Activated T-cell treated with anti-CD3 and anti-CD28 coated beads, Interleukin-2, amount 50 U/mL, for 24 hours (primary cell): ENCODE data around the gene PLN.

Experiments used
- DNase-seq: peaks from one replicate; pipeline ENCODE4 v3.0.0-alpha.2; 2020
- H3K27ac Mint-ChIP-seq: 2 replicates; pipeline ENCODE4 v1.8.0; 2020; ENCODE audit warnings: mild to moderate bottlenecking, mixed read lengths
- H3K27me3 Mint-ChIP-seq: 2 replicates; pipeline ENCODE4 v1.8.0; 2020; ENCODE audit warnings: mixed read lengths
- H3K36me3 Mint-ChIP-seq: 2 replicates; pipeline ENCODE4 v1.8.0; 2020; ENCODE audit warnings: low read depth, mixed read lengths
- H3K4me1 Mint-ChIP-seq: 2 replicates; pipeline ENCODE4 v1.8.0; 2020; ENCODE audit warnings: low read depth, mixed read lengths
- H3K4me3 Mint-ChIP-seq: 2 replicates; pipeline ENCODE4 v1.8.0; 2020; ENCODE audit warnings: mild to moderate bottlenecking, moderate library complexity, mixed read lengths
- H3K9me3 Mint-ChIP-seq: 2 replicates; pipeline ENCODE4 v1.8.0; 2020; ENCODE audit warnings: mixed read lengths

Gene PLN

GRCh38 chr6:118524686-118525085 lies 23.4 kb upstream of the PLN start:
- Mint-ChIP-seq H3K27me3 (no peaks in the 10 kb centered on the region), H3K4me1 (peaks cover 41% of the 10 kb centered on the region), H3K36me3 (peaks cover 47% of the 10 kb centered on the region), H3K27ac (no peak overlapping the region), H3K4me3 (no peak overlapping the region), H3K9me3 (no peaks in the 10 kb centered on the region)
- DNase-seq = no peak

GRCh38 chr6:118525913-118526780 lies 21.9 kb upstream of the PLN start:
- Mint-ChIP-seq H3K36me3 (peaks cover 44% of the 10 kb centered on the region), H3K27ac (no peak overlapping the region), H3K4me3 (no peak overlapping the region), H3K9me3 (no peaks in the 10 kb centered on the region), H3K4me1 (peaks cover 47% of the 10 kb centered on the region), H3K27me3 (no peaks in the 10 kb centered on the region)
- DNase-seq = no peak

GRCh38 chr6:118528129-118528528 lies 20.0 kb upstream of the PLN start:
- peaks cover 51% of the 10 kb centered on the region for H3K4me1 Mint-ChIP-seq
- no peak overlapping the region for H3K4me3 Mint-ChIP-seq
- no peak for DNase-seq
- peaks cover 38% of the 10 kb centered on the region for H3K36me3 Mint-ChIP-seq
- no peaks in the 10 kb centered on the region for H3K9me3 Mint-ChIP-seq
- H3K27ac Mint-ChIP-seq = no peak overlapping the region
- no peaks in the 10 kb centered on the region for H3K27me3 Mint-ChIP-seq

DNA sequence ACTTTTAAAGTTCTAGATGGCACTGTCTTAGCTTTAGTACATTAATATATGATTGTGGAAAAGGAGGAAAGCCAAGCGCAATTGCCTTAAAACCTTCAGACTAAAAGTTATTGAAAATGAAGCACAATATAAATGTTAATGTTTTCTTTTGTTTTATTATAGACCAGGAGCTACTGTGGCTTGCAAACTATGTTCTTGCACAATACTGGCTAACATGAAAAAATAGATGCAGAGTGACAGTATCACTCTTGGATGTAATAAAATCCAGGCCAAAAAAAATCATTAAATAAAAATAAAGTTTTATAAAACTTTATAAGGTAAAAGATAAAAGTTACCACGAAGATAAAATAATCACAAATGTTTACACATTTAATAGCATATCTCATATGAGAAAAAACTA lies 18.3 kb upstream of the PLN start:
- peaks cover 37% of the 10 kb centered on the region for H3K36me3 Mint-ChIP-seq
- no peak for DNase-seq
- H3K27ac Mint-ChIP-seq = no peak overlapping the region
- no peaks in the 10 kb centered on the region for H3K27me3 Mint-ChIP-seq
- H3K4me3 Mint-ChIP-seq = no peak overlapping the region
- H3K9me3 Mint-ChIP-seq = no peaks in the 10 kb centered on the region
- peaks cover 45% of the 10 kb centered on the region for H3K4me1 Mint-ChIP-seq

GRCh38 chr6:118530942-118531341 lies 17.2 kb upstream of the PLN start:
- Mint-ChIP-seq H3K4me3 (no peak overlapping the region), H3K9me3 (peaks cover 2% of the 10 kb centered on the region), H3K4me1 (peaks cover 44% of the 10 kb centered on the region), H3K27ac (no peak overlapping the region), H3K27me3 (no peaks in the 10 kb centered on the region), H3K36me3 (peaks cover 43% of the 10 kb centered on the region)
- no peak for DNase-seq

GRCh38 chr6:118535176-118535844 lies 12.8 kb upstream of the PLN start:
- Mint-ChIP-seq H3K4me1 (peaks cover 44% of the 10 kb centered on the region), H3K27ac (peak overlapping the region; percentile 34), H3K4me3 (peak overlapping the region; percentile 31), H3K9me3 (peaks cover 2% of the 10 kb centered on the region), H3K27me3 (no peaks in the 10 kb centered on the region), H3K36me3 (peaks cover 41% of the 10 kb centered on the region)
- DNase-seq = no peak

- Mint-ChIP-seq H3K9me3 (peaks cover 2% of the 10 kb centered on the region), H3K4me3 (no peak overlapping the region), H3K27ac (no peak overlapping the region), H3K36me3 (peaks cover 36% of the 10 kb centered on the region), H3K4me1 (peaks cover 41% of the 10 kb centered on the region), H3K27me3 (no peaks in the 10 kb centered on the region)
- DNase-seq = no peak
These were observed 11.6 kb upstream of the PLN start for GRCh38 chr6:118536478-118536877.

DNA sequence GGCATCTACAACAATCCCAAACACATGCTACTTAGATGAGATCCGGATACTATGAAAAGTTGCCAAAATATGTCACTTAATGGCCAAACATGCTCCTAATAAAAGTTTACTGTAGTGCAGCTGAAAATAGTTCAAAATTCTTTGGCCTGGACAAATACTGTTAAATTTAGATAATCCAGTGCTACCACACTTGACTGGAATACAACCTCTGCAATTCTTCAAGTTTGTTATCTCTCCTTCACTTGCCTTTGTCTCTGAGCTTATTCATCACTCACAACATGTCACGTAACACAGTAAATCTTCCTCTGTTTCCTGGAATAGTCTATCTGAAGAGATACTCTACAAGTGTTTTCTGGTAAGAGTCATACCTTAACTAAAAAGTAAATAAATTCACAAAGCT lies 10.5 kb upstream of the PLN start:
- no peak for DNase-seq
- Mint-ChIP-seq H3K36me3 (peaks cover 36% of the 10 kb centered on the region), H3K9me3 (peaks cover 2% of the 10 kb centered on the region), H3K4me3 (no peak overlapping the region), H3K27me3 (no peaks in the 10 kb centered on the region), H3K27ac (no peak overlapping the region), H3K4me1 (peaks cover 42% of the 10 kb centered on the region)

- DNase-seq = no peak
- Mint-ChIP-seq H3K4me1 (peaks cover 64% of the 10 kb centered on the region), H3K4me3 (no peak overlapping the region), H3K36me3 (peaks cover 32% of the 10 kb centered on the region), H3K27me3 (no peaks in the 10 kb centered on the region), H3K27ac (no peak overlapping the region), H3K9me3 (no peaks in the 10 kb centered on the region)
These were observed 5.7 kb upstream of the PLN start for GRCh38 chr6:118542184-118542952.

DNA sequence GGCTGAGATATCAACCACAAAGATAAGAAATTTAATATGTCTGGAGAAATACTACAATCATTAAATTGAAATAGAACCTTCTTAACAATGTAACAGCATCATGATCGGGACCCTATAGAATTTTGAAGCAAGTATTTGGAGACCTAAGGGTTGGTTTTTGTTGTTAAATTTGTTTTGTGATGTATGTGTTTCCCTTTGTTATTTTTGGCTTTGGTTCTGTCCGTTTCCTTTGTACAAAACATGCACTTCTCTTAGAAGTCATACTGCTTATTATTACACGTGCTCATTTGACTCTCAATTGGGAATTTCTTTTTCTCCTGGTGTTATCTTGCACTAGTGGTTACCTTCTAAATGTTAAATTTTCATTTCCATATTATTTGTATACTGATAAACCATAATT lies 4.0 kb upstream of the PLN start:
- H3K27me3 Mint-ChIP-seq = no peaks in the 10 kb centered on the region
- H3K27ac Mint-ChIP-seq = no peak overlapping the region
- H3K4me3 Mint-ChIP-seq = no peak overlapping the region
- no peaks in the 10 kb centered on the region for H3K9me3 Mint-ChIP-seq
- H3K36me3 Mint-ChIP-seq = peaks cover 32% of the 10 kb centered on the region
- H3K4me1 Mint-ChIP-seq = peaks cover 69% of the 10 kb centered on the region
- no peak for DNase-seq

- Mint-ChIP-seq H3K27ac (peak overlapping the region; percentile 4), H3K9me3 (no peaks in the 10 kb centered on the region)
These were observed 1.8 kb upstream of the PLN start for GRCh38 chr6:118546164-118546879.

GRCh38 chr6:118546880-118547218 lies 1.2 kb upstream of the PLN start:
- Mint-ChIP-seq H3K4me3 (no peak overlapping the region), H3K4me1 (peaks cover 74% of the 10 kb centered on the region), H3K9me3 (no peaks in the 10 kb centered on the region), H3K27me3 (no peaks in the 10 kb centered on the region), H3K27ac (no peak overlapping the region), H3K36me3 (peaks cover 21% of the 10 kb centered on the region)
- no peak for DNase-seq

More at GRCh38 chr6:118546164-118546879, 1.8 kb upstream of the PLN start:
- Mint-ChIP-seq H3K36me3 (peaks cover 25% of the 10 kb centered on the region), H3K4me3 (no peak overlapping the region), H3K27me3 (no peaks in the 10 kb centered on the region), H3K4me1 (peaks cover 76% of the 10 kb centered on the region)
- DNase-seq = no peak

DNA sequence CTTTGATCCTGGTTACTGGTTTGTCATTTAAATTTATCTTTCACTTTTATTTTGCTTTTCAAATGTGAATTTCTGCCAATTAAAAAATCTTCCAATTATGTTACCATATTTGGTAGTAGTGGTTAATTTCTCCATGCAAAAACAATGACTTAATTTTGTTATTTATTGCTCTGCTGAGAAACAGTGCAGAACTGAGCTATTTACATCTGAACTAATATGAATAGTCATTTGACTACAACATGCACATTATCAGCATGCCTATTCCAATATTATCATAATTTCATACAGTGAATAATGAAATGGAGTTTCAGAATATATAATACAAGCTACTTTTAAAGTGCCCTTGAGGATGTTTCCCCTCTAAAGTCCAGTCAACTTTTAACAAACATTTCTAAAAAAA lies 517 bp downstream of the PLN start:
- Mint-ChIP-seq H3K27me3 (no peaks in the 10 kb centered on the region), H3K4me3 (no peak overlapping the region), H3K9me3 (no peaks in the 10 kb centered on the region), H3K27ac (no peak overlapping the region), H3K36me3 (peaks cover 14% of the 10 kb centered on the region), H3K4me1 (peaks cover 72% of the 10 kb centered on the region)
- no peak for DNase-seq
